HG03064 (cell line): ENCODE measurements around the gene EGR2.
"Not testable (repeated sequence)": the region's sequence is repeated elsewhere in the genome, so short reads cannot be mapped to it uniquely, and the experiment has no call there.

ENCODE experiments used
- ATAC-seq: cut with Tn5 transposase; IDR thresholded peaks from one replicate; pipeline ENCODE4 v1.9.1; 2021; ENCODE audit warnings: low read depth; ENCODE audit not compliant: unreplicated experiment

EGR2 gene

DNA sequence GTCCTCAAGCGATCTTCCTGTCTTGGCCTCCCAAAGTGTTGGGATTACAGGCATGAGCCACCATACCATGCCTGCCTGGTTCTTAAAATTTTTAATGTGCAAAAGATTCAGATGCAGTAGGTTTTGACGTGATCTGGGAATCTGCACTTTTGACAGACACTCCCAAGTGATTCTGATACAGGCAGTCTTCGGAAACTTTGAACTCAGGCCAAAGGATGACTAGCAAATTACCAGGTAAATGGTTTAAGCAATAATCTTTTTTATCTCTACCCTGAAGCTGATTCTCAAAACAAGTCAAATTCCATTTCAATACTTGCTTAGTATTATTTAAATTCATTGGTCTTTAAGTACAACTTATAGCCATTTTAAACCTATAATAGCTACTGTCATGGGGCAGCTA lies 14.3 kb downstream of the EGR2 start:
- no peak for ATAC-seq

- no peak for ATAC-seq
Measured at GRCh38 chr10:62796896-62797295, 19.3 kb downstream of the EGR2 start.

GRCh38 chr10:62795762-62796161 lies 20.4 kb downstream of the EGR2 start:
- ATAC-seq: no peak

DNA sequence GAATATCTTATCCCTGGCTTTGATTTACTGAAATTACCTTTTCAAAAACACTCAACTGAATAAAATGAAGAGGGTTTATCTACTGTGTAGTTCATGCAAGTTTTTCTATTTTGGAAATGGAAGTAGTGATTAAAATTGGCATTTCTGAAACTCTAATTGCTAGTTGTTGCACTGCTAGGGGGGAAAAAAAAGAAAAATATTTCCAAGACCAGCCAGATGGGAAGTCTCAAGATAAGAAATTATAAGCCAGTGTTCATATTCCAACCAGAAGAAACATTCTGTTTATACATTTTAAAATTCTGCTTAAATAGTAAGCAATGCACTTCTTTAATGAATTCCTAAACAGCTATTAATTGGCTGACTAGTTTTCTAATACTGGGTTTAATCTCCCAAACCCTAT lies 21.1 kb downstream of the EGR2 start:
- ATAC-seq: no peak

DNA sequence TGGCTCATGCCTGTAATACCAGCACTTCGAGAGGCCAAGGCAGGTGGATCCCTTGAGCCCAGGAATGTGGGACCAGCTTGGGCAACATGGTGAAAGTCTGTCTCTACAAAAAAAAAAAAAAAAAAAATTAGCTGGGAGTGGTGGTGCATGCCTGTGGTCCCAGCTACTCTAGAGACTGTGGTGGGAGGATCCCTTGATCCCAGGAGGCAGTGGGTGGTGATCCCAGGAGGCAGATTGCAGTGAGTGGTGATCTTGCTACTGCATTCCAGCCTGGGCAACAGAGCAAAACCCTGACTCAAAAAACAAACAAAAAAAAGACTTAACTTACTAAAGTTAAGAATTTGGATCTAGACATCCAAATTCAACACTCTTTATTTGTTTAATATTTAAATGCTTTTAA lies 21.9 kb downstream of the EGR2 start:
- no peak for ATAC-seq

DNA sequence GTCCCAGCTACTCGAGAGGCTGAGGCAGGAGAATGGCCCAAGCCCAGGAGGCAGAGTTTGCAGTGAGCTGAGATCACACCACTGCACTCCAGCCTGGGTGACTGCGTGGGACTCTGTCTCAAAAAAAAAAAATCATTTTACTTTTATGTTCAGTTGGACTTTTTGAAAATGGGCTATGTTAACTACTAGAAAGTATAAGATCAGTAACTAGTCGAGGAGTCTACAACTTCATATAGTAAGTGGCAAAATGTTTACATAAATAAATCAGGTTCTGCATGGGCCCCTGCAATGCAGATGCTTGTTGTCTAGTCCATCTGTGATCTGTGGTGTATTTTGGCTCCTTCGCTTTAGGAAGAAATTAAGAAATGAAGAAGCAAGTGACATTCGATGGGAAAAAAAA lies 23.9 kb downstream of the EGR2 start:
- no peak for ATAC-seq

DNA sequence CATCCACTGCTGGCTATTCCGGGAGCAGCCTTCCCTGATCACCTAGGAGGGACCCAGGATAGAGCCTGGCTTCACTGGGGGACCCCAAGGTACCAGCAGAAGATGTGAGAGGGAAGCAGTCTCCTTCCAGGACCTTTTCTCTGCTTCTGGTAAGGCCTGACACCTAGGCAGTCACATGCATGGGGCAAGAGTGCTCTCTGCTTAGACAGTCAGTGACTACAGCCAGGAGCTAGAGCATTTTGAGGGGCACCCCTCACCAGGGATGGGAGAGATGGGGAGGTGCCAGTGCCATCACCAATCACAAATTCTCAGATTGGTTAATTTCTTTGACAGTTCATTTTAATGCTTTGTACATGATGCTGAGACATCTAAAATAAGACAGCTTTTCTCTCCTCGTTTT lies 25.6 kb downstream of the EGR2 start:
- ATAC-seq: no peak

GRCh38 chr10:62790019-62790555 lies 26.1 kb downstream of the EGR2 start:
- ATAC-seq: no peak

DNA sequence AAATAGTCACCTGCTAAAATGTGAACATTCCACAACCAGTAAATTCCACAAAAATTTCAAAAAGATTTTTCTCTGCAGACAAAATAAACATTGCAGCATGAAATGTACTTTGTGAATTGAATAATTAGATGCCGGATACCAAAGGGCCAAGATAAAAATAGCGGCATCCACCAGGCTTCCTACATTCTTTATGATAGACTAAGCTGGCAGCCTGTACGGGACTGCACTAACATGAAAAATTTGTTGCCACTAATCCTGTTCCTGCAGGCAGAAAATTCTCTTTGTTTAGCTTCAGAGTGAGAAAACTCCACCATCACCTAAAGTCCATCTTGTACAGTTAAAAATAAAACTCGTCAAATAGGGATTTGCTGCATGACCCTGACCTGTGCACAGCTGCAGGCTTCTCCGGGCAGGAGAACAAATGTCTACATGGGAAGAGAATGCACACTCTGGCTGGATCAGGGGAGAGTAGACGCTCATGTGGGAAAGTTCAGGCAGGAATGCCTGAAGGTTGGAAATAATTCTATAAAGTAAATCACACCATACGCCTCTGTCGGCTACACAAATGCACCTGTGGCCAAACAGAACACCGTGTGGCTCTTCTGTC lies 27.2 kb downstream of the EGR2 start:
- no peak for ATAC-seq

DNA sequence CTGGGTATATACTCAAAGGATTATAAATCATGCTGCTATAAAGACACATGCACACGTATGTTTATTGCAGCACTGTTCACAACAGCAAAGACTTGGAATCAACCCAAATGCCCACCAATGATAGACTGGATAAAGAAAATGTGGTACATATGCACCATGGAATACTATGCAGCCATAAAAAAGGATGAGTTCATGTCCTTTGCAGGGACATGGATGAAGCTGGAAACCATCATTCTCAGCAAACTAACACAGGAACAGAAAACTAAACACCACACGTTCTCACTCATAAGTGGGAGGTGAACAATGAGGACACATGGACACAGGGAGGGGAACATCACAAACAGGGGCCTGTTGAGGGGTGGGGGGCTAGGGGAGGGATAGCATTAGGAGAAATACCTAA lies 27.9 kb downstream of the EGR2 start:
- ATAC-seq: not testable (repeated sequence)

- not testable (repeated sequence) for ATAC-seq
Measured at GRCh38 chr10:62784537-62784936, 31.6 kb downstream of the EGR2 start.

- ATAC-seq: peak; percentile 94
Measured at GRCh38 chr10:62779487-62780248, 36.5 kb downstream of the EGR2 start.

GRCh38 chr10:62778125-62778524 lies 38.0 kb downstream of the EGR2 start:
- peak; percentile 40 for ATAC-seq

GRCh38 chr10:62772186-62772974 lies 43.8 kb downstream of the EGR2 start:
- no peak for ATAC-seq

GRCh38 chr10:62769574-62770242 lies 46.5 kb downstream of the EGR2 start:
- no peak for ATAC-seq

DNA sequence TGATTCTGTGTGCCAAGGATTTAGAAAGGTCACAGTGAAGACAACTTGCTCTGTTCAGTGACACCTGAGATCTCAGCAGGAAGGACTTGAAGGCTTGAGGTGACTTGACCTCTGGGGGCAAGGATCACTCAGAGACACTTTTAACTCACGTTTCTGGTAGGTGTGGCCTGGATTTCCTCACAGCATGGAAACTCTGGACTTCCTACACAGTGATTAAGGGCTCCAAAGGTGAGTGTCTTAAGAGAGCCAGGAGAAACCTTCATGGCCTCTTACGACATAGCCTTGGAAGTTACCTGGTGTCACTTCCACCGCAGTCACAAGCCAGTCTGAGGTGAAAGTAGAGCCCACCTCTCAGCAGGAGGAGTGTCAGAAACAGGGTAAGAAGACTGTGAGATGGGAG lies 49.8 kb downstream of the EGR2 start:
- ATAC-seq: no peak

- ATAC-seq: no peak
Measured at GRCh38 chr10:62765726-62766125, 50.4 kb downstream of the EGR2 start.

GRCh38 chr10:62764011-62764410 lies 52.2 kb downstream of the EGR2 start:
- no peak for ATAC-seq

GRCh38 chr10:62763155-62763554 lies 53.0 kb downstream of the EGR2 start:
- ATAC-seq: no peak
